Measurements from ENCODE around the gene GPSM3. TPM values are rescaled to one million over a fixed set of nuclear protein-coding genes. Genes with fewer than 3 reads are reported as not detected.

The GPSM3 gene
- total RNA-seq, 1 donor, result 1.1 TPM

DNA sequence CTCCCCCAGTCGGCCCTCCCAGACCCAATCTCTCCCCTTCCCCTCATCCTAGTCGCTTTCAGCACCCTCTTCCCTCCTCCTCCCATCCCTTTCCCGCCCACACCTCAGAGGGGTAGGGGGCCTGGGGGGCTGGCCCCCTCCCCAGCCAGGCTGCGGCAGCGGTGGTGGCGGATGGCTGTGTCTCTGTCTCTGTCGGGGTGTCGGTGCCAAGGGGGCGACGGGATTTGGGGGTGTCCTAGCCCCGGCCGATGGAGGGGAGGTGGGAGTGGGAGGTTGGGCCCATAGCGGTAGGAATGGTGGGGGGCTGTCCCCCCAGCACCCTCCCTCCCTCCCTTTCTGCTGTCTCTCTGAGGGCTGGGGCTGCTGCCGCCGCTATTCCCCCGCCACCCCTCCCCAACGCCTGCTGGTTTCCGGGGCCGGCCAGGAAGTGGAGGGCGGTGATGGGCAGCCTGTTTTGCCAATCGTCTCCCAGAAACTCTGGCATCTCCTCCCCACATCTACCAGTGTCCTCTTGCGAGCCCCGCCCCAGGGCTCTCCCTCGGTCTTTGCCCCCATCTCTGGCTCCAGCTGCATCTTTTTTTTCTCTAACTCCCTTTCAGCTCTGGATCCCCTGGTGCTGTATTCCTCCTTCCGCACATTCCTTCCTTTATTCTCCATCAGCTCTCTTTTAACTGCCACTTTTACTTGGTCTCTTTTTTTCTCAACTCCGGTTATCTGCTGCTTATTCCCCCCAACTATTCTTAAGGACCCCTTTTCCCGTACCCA is 16.6 kb downstream of the GPSM3 start, which contains the start of gene AGPAT1:
TSS of gene AGPAT1 (minus strand) at position 374 of the 765 bp plus-strand sequence. CDS start 4,588 bp downstream, outside the sequence.
- peaks cover 50% of the 10 kb centered on the region for H3K79me2 ChIP-seq (ENCODE audit: insufficient read depth, low read length)
- H3K4me1 ChIP-seq (ENCODE audit: insufficient read depth, low read length), result peaks cover 35% of the 10 kb centered on the region
- H3K4me3 ChIP-seq (ENCODE audit: insufficient read depth, low read length), result peak within 1 kb of the TSS; percentile 86
- no peaks in the 10 kb centered on the region for H3K27me3 ChIP-seq (ENCODE audit: insufficient read depth, low read length)
- peak within 1 kb of the TSS; percentile 93 for H3K27ac ChIP-seq (ENCODE audit: low read depth, low read length)
- H3K4me2 ChIP-seq (ENCODE audit: insufficient read depth, low read length), result peak within 1 kb of the TSS; percentile 99
- peaks cover 13% of the 10 kb centered on the region for H3K36me3 ChIP-seq (ENCODE audit: insufficient read depth, low read length)
- H3K9me3 ChIP-seq (ENCODE audit: low read depth, low read length), result no peaks in the 10 kb centered on the region
- no peak for TF ChIP-seq CTCF (IDR thresholded peaks at IDR 0.05; ENCODE audit: extremely low read depth, low read depth, low read length)
- H4K20me1 ChIP-seq (ENCODE audit: insufficient read depth, low read length), result peaks cover 2% of the 10 kb centered on the region
- peak within 1 kb of the TSS; percentile 93 for H2AFZ ChIP-seq (ENCODE audit: low read length)
- DNase-seq (ENCODE audit: insufficient read length, low spot score, missing footprints), result peak; percentile 99

- Histone ChIP-seq H4K20me1 (ENCODE audit: insufficient read depth, low read length) (peaks cover 2% of the 10 kb centered on the region), H3K36me3 (ENCODE audit: insufficient read depth, low read length) (peaks cover 13% of the 10 kb centered on the region), H3K79me2 (ENCODE audit: insufficient read depth, low read length) (peaks cover 50% of the 10 kb centered on the region), H3K4me1 (ENCODE audit: insufficient read depth, low read length) (peaks cover 35% of the 10 kb centered on the region), H3K4me2 (ENCODE audit: insufficient read depth, low read length) (peak overlapping the region; percentile 99), H3K9me3 (ENCODE audit: low read depth, low read length) (no peaks in the 10 kb centered on the region), H3K27me3 (ENCODE audit: insufficient read depth, low read length) (no peaks in the 10 kb centered on the region), H3K4me3 (ENCODE audit: insufficient read depth, low read length) (peak overlapping the region; percentile 86), H2AFZ (ENCODE audit: low read length) (peak overlapping the region; percentile 54), H3K27ac (ENCODE audit: low read depth, low read length) (peak overlapping the region; percentile 64)
- peak; percentile 56 for DNase-seq (ENCODE audit: insufficient read length, low spot score, missing footprints)
- TF ChIP-seq CTCF (IDR thresholded peaks at IDR 0.05; ENCODE audit: extremely low read depth, low read depth, low read length), result no peak
These were observed 17.1 kb downstream of the GPSM3 start for GRCh38 chr6:32175322-32175710.

- Histone ChIP-seq H3K9me3 (ENCODE audit: low read depth, low read length) (no peaks in the 10 kb centered on the region), H3K36me3 (ENCODE audit: insufficient read depth, low read length) (peaks cover 16% of the 10 kb centered on the region), H3K4me3 (ENCODE audit: insufficient read depth, low read length) (peak overlapping the region; percentile 86), H3K4me1 (ENCODE audit: insufficient read depth, low read length) (peaks cover 35% of the 10 kb centered on the region), H3K27ac (ENCODE audit: low read depth, low read length) (no peak overlapping the region), H3K4me2 (ENCODE audit: insufficient read depth, low read length) (peak overlapping the region; percentile 99), H3K27me3 (ENCODE audit: insufficient read depth, low read length) (no peaks in the 10 kb centered on the region), H4K20me1 (ENCODE audit: insufficient read depth, low read length) (peaks cover 2% of the 10 kb centered on the region), H3K79me2 (ENCODE audit: insufficient read depth, low read length) (peaks cover 49% of the 10 kb centered on the region), H2AFZ (ENCODE audit: low read length) (no peak overlapping the region)
- no peak for TF ChIP-seq CTCF (IDR thresholded peaks at IDR 0.05; ENCODE audit: extremely low read depth, low read depth, low read length)
- DNase-seq (ENCODE audit: insufficient read length, low spot score, missing footprints), result no peak
These were observed 18.0 kb downstream of the GPSM3 start for GRCh38 chr6:32174416-32174815.

- Histone ChIP-seq H2AFZ (ENCODE audit: low read length) (no peak overlapping the region), H3K4me2 (ENCODE audit: insufficient read depth, low read length) (no peak overlapping the region), H3K79me2 (ENCODE audit: insufficient read depth, low read length) (peaks cover 40% of the 10 kb centered on the region), H3K4me3 (ENCODE audit: insufficient read depth, low read length) (no peak overlapping the region), H3K36me3 (ENCODE audit: insufficient read depth, low read length) (peaks cover 22% of the 10 kb centered on the region), H3K27me3 (ENCODE audit: insufficient read depth, low read length) (no peaks in the 10 kb centered on the region), H3K9me3 (ENCODE audit: low read depth, low read length) (no peaks in the 10 kb centered on the region), H3K27ac (ENCODE audit: low read depth, low read length) (no peak overlapping the region), H4K20me1 (ENCODE audit: insufficient read depth, low read length) (peaks cover 2% of the 10 kb centered on the region), H3K4me1 (ENCODE audit: insufficient read depth, low read length) (peaks cover 32% of the 10 kb centered on the region)
- DNase-seq (ENCODE audit: insufficient read length, low spot score, missing footprints), result peak; percentile 54
- no peak for TF ChIP-seq CTCF (IDR thresholded peaks at IDR 0.05; ENCODE audit: extremely low read depth, low read depth, low read length)
These were observed 19.3 kb downstream of the GPSM3 start for GRCh38 chr6:32173051-32173727.
